ENCODE results near the gene BEST4. TPM values are rescaled to one million over a fixed set of nuclear protein-coding genes. Genes with fewer than 3 reads are reported as not detected.

Gene BEST4
- total and polyA plus RNA-seq, 2 of the 4 experiments (the other 2 are of a cell fraction), result 0.07 TPM; not detected in 1

- no peaks in the 10 kb centered on the region for H3K4me1 ChIP-seq (ENCODE audit: control insufficient read depth, insufficient read depth, low read length)
- POLR2A ChIA-PET (ENCODE audit: unreplicated experiment), result interaction anchor here (1.2 kb wide), 1 partner anchor 13 kb away, joined by 4 read pairs; no protein-coding TSS in a partner anchor
- BruUV-seq (replicated peaks), result no TSS peak
- WGBS, 2 experiments (ENCODE audit: extremely low coverage in 2 of 2, insufficient read length in 1 of 2), result 20% methylated on average over 1 of the region's 13 CpGs; no CpG with 5 or more reads in 1 of the 2 experiments
- no peaks in the 10 kb centered on the region for H4K20me1 ChIP-seq (ENCODE audit: insufficient read depth, low read length)
- no peak overlapping the region for H3K18ac ChIP-seq (ENCODE audit: low read depth, low read length)
- CTCF ChIA-PET, result no interaction called here
- TF ChIP-seq RCOR1 (IDR thresholded peaks at IDR 0.05; ENCODE audit: insufficient replicate concordance, low read length) (no peak), ELK1 (IDR thresholded peaks at IDR 0.05; ENCODE audit: borderline replicate concordance, low read depth, low read length) (no peak), USF2 (IDR thresholded peaks at IDR 0.05; ENCODE audit: low read depth, low read length) (no peak), MAFK (IDR thresholded peaks at IDR 0.05; ENCODE audit: low read depth, low read length) (no peak), MXI1 (IDR thresholded peaks at IDR 0.05; ENCODE audit: borderline replicate concordance, low read depth, low read length) (no peak), SMC3 (IDR thresholded peaks at IDR 0.05; ENCODE audit: low read depth, low read length) (no peak)
- no peak overlapping the region for H3K14ac ChIP-seq (replicated peaks; ENCODE audit: low read depth, low read length)
- no peak overlapping the region for H3K56ac ChIP-seq (ENCODE audit: extremely low read depth, insufficient read depth, low read length)
- no peak overlapping the region for H3K4ac ChIP-seq (ENCODE audit: low read depth, low read length)
- H3K9me3 ChIP-seq (ENCODE audit: control insufficient read depth, insufficient read depth, low read length), result no peaks in the 10 kb centered on the region
- H3K4me2 ChIP-seq (ENCODE audit: low read depth, low read length), result no peak overlapping the region
- H3K27me3 ChIP-seq (ENCODE audit: control insufficient read depth, insufficient read depth, low read length), result no peaks in the 10 kb centered on the region
- no peak overlapping the region for H4K5ac ChIP-seq (ENCODE audit: low read depth, low read length)
- H2BK120ac ChIP-seq (ENCODE audit: low read depth, low read length), result no peak overlapping the region
- no peaks in the 10 kb centered on the region for H3K36me3 ChIP-seq (ENCODE audit: control insufficient read depth, insufficient read depth, low read length)
- no peaks in the 10 kb centered on the region for H3K9me1 ChIP-seq (ENCODE audit: insufficient read depth, low read length)
- no peak overlapping the region for H3K27ac ChIP-seq (ENCODE audit: insufficient read depth, low read length)
- H2AK9ac ChIP-seq (replicated peaks; ENCODE audit: low read depth, low read length, poor library complexity), result peak overlapping the region; percentile 37
- H3K9ac ChIP-seq (ENCODE audit: low read depth, low read length), result no peak overlapping the region
- H2BK15ac ChIP-seq (ENCODE audit: low read depth, low read length), result no peak overlapping the region
- no peak overlapping the region for H2AFZ ChIP-seq (replicated peaks; ENCODE audit: low read length, poor library complexity)
- dilution Hi-C loops (cut with HindIII; ENCODE audit: low sequenced_read_pairs, unreplicated experiment) (no loop called here), in situ Hi-C loops (cut with MboI; ENCODE audit: low sequenced_read_pairs) (loop anchor here (10.0 kb wide), 1 partner anchor 473 kb away; no protein-coding TSS in a partner anchor), intact Hi-C loops (cut with micrococcal nuclease) (no loop called here)
- no peaks in the 10 kb centered on the region for H3K79me1 ChIP-seq (ENCODE audit: low read depth in 1 of 2, low read length in 2 of 2)
- no peak overlapping the region for H2BK5ac ChIP-seq (ENCODE audit: low read depth, low read length, poor library complexity, severe bottlenecking)
- H4K91ac ChIP-seq (ENCODE audit: insufficient read depth, low read depth, low read length), result no peak overlapping the region
- no peak overlapping the region for H4K8ac ChIP-seq (ENCODE audit: low read depth in 2 of 2, low read length in 2 of 2)
- no peak overlapping the region for H2BK20ac ChIP-seq (ENCODE audit: low read depth, low read length)
- no peak overlapping the region for H3K23ac ChIP-seq (ENCODE audit: low read depth, low read length)
- ATAC-seq (ENCODE audit: low read depth) (no peak), DNase-seq (no peak)
- no peak overlapping the region for H3K4me3 ChIP-seq (ENCODE audit: insufficient read depth, low read depth, low read length)
- H2AK5ac ChIP-seq (ENCODE audit: low read depth, low read length), result no peak overlapping the region
Observed at GRCh38 chr1:44832056-44832705, 44.2 kb upstream of the BEST4 start.
